ENCODE measurements around the gene WDR49. TPM values are rescaled to one million over a fixed set of nuclear protein-coding genes. Genes with fewer than 3 reads are reported as not detected.

Gene WDR49
- total and polyA plus RNA-seq, 10 of the 15 experiments (the other 5 are each of a cell fraction or from before 2014, with no cell fraction given) = 0.05 to 0.15 TPM; not detected in 8

DNA sequence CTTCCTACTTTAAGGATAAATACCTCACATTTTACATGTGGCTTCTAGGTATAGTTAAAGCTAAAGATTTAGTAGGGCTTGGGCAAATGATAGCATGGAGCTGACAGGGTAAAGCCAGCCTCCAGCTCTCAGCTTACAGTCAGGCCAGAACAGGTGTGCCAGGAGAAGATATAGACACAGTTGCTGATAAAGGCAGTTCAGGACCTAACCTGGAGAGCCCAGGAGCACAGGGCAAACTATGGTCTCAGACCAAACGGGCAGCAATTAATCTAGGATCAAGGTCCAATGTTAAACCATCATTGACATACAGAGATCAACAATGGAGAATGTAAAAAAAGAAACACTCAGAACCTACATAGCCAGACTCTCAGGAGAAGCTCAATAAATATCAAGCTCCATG lies 4.0 kb downstream of the WDR49 start:
- intact Hi-C loops (cut with micrococcal nuclease; ENCODE audit: unreplicated experiment) = no loop called here
- in situ Hi-C loops (cut with MboI) = no loop called here
- no TSS peak for BruUV-seq (replicated peaks)
- RAD21 ChIA-PET (ENCODE audit: unreplicated experiment) = no interaction called here
- SMC1A ChIA-PET (ENCODE audit: uncharacterized antibody, unreplicated experiment) = no interaction called here
- H3K36me3 ChIP-seq (ENCODE audit: control insufficient read depth in 2 of 2, insufficient read depth in 2 of 2, low read length in 1 of 2) = no peaks in the 10 kb centered on the region
- CTCF ChIA-PET = interaction anchor here (0.9 kb wide), 1 partner anchor 270 kb away, joined by 3 read pairs; the partner anchor contains the start of gene ZBBX
- 0% methylated on average over 1 of the region's 1 CpG for WGBS (ENCODE audit: insufficient coverage, insufficient replicate concordance, low lambda C conversion rate, missing lambda C conversion rate)
- no peak for FAIRE-seq
- POLR2A ChIA-PET = no interaction called here
- no peak overlapping the region for H3K4me3 ChIP-seq
- no peaks in the 10 kb centered on the region for H3K79me2 ChIP-seq (ENCODE audit: control insufficient read depth, insufficient read depth, low read length)
- H3K4me1 ChIP-seq (ENCODE audit: control insufficient read depth, insufficient read depth, low read length) = no peaks in the 10 kb centered on the region
- H3K9ac ChIP-seq (ENCODE audit: control insufficient read depth, insufficient read depth, low read length) = no peak overlapping the region
- no peaks in the 10 kb centered on the region for H3K27me3 ChIP-seq (replicated peaks in 1 of 2; ENCODE audit: control insufficient read depth in 2 of 2, insufficient read depth in 2 of 2, low read length in 1 of 2)
- no peak overlapping the region for H3K4me2 ChIP-seq (ENCODE audit: control insufficient read depth, insufficient read depth)
- H3K27ac ChIP-seq (ENCODE audit: control insufficient read depth, insufficient read depth) = no peak overlapping the region
- H4K20me1 ChIP-seq (ENCODE audit: control insufficient read depth, insufficient read depth) = no peaks in the 10 kb centered on the region
- no peaks in the 10 kb centered on the region for H3K9me3 ChIP-seq (replicated peaks; ENCODE audit: control insufficient read depth, insufficient read depth, low read length)
- TF ChIP-seq SREBF2 (IDR thresholded peaks at IDR 0.05; ENCODE audit: low read length) (no peak), NR2F1 (conservative IDR thresholded peaks at IDR 0.05) (no peak), CHD1 (IDR thresholded peaks at IDR 0.05; ENCODE audit: low read depth, low read length) (no peak), RB1 (IDR thresholded peaks at IDR 0.05; ENCODE audit: borderline replicate concordance) (no peak)
- no peak for ATAC-seq
- no peak overlapping the region for H2AFZ ChIP-seq (ENCODE audit: control insufficient read depth, low read depth, low read length)
- no peak for DNase-seq (ENCODE audit: low read depth, low spot score)

DNA sequence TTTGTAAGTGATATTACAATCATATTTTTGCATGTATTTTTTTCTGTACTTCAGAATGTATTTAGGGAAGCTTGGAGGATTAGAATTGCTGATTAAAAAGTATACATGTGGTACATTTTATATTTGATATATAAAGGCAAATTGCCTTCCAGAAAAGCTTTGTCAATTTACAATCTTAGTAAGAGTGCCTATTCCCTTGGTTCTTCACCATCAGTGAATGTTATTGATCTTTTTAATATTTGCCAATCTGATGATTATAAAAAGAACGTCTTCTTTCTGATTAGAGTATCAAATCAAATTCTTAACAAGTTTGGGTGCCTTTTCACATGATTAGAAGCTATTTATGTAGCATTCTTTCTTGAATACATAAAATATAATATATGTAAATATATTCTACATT lies 9.1 kb downstream of the WDR49 start:
- in situ Hi-C loops (cut with MboI) = no loop called here
- ChIA-PET POLR2A (no interaction called here), SMC1A (ENCODE audit: uncharacterized antibody, unreplicated experiment) (interaction anchor here (0.9 to 1.2 kb wide), 2 partner anchors 11 to 29 kb away, joined by 3 read pairs; no protein-coding TSS in a partner anchor), CTCF (interaction anchor here (1.2 kb wide), 1 partner anchor 20 kb away, joined by 4 read pairs; no protein-coding TSS in a partner anchor), RAD21 (ENCODE audit: unreplicated experiment) (interaction anchor here (1.0 kb wide), 1 partner anchor 264 kb away, joined by 5 read pairs; the partner anchor contains the start of gene ZBBX)
- 0% methylated on average over 1 of the region's 1 CpG for WGBS (ENCODE audit: insufficient coverage, insufficient replicate concordance, low lambda C conversion rate, missing lambda C conversion rate)
- H2AFZ ChIP-seq (ENCODE audit: control insufficient read depth, low read depth, low read length) = no peak overlapping the region
- ATAC-seq (no peak), DNase-seq (ENCODE audit: low read depth, low spot score) (no peak), FAIRE-seq (no peak)
- BruUV-seq (replicated peaks) = no TSS peak
- H3K79me2 ChIP-seq (ENCODE audit: control insufficient read depth, insufficient read depth, low read length) = no peaks in the 10 kb centered on the region
- no peaks in the 10 kb centered on the region for H3K4me1 ChIP-seq (ENCODE audit: control insufficient read depth, insufficient read depth, low read length)
- no peak for TF ChIP-seq ZNF622 (IDR thresholded peaks at IDR 0.05)
- H3K27me3 ChIP-seq (replicated peaks in 1 of 2; ENCODE audit: control insufficient read depth in 2 of 2, insufficient read depth in 2 of 2, low read length in 1 of 2) = no peaks in the 10 kb centered on the region
- no peak overlapping the region for H3K27ac ChIP-seq (ENCODE audit: control insufficient read depth, insufficient read depth)
- no peak overlapping the region for H3K4me3 ChIP-seq
- intact Hi-C loops (cut with micrococcal nuclease; ENCODE audit: unreplicated experiment) = no loop called here
- no peaks in the 10 kb centered on the region for H4K20me1 ChIP-seq (ENCODE audit: control insufficient read depth, insufficient read depth)
- H3K36me3 ChIP-seq (ENCODE audit: control insufficient read depth in 2 of 2, insufficient read depth in 2 of 2, low read length in 1 of 2) = no peaks in the 10 kb centered on the region
- H3K9ac ChIP-seq (ENCODE audit: control insufficient read depth, insufficient read depth, low read length) = no peak overlapping the region
- no peak overlapping the region for H3K4me2 ChIP-seq (ENCODE audit: control insufficient read depth, insufficient read depth)
- no peaks in the 10 kb centered on the region; the same call in 2 of the 3 replicates for H3K9me3 ChIP-seq (replicated peaks; ENCODE audit: control insufficient read depth, insufficient read depth, low read length)
